GM10248 (cell line): ENCODE measurements around the gene DDX10.
"Not testable (repeated sequence)": the region's sequence is repeated elsewhere in the genome, so short reads cannot be mapped to it uniquely, and the experiment has no call there.

Source experiments
- CTCF ChIA-PET: fragments of 300-600 bp; sonication (Branson Sonifier 250); formaldehyde crosslinking; extraction: SDS; loops from one replicate; lab custom pipeline; 2021; ENCODE audit warnings: antibody characterized with exemption; lab: Yijun Ruan, JAX
- POLR2A ChIA-PET: fragments of 350-650 bp; sonication (Branson Sonifier 250); formaldehyde crosslinking; extraction: SDS; loops from one replicate; lab custom pipeline; 2020; ENCODE audit warnings: antibody characterized with exemption; lab: Yijun Ruan, JAX
- DNase-seq: peaks from one replicate; pipeline ENCODE4 v3.0.0; 2012; ENCODE audit errors: extremely low spot score
- TF ChIP-seq, protein P1 (sequence below): IDR thresholded peaks from 2 replicates; pipeline ENCODE4 v1.5.1; 2012; ENCODE audit warnings: mild to moderate bottlenecking, low read depth; ENCODE audit errors: extremely low read depth, missing control alignments, control extremely low read depth

The DDX10 gene

DNA sequence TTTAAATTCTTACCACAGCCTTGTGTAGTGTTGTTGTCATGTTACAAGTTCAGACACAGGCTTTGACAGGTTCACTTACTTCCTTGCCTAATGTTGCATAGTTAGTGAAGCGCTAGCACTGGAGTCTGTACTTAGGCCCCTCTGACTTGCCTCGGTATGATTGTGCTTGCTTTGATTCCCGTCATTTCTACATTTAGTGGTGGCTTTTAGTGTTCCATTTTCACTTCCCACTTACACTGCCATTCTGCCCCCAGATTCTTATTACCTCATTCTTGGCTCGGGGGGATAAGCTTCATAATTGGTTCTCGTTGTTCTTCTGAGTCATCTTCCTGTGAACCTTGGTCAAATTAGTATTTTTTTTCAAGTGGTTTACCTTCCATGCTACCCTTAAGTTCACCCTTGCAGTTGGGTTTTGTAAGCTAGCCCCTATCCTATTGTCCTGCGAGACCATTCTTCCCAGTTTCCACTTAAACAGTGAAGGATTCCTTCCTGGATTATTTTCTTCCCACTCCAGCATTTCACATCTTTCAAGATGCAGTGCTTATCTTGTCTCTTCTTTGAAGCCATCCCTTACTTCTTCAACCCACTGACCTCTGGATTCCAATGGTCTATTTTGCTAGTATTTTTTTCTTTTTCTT is 68.7 kb downstream of the DDX10 start:
- CTCF ChIA-PET: interaction anchor here (0.6 to 5.7 kb wide), 18 partner anchors 8 to 964 kb away, joined by 3 to 40 read pairs (median 8); partner anchors contain the start of gene DDX10

DNA sequence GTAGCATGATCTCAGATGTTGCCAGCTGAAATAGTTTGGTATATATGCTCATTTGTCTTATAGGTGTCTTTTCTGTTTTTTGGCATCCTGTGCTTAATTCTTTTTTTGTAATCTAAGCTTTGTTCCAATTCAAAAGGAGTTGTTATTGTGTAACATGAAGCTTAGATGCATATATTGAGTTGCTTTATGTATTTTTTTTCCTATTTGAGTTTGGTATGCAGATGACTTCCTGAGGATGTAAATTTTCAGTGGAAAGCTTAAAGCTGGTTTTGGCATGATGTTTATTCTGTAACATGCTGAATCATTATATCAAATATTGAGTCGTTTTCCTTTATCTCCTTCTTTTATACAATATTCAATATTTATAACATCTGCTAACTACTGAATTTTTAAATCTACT is 69.4 kb downstream of the DDX10 start:
- TF ChIP-seq, protein P1, sequence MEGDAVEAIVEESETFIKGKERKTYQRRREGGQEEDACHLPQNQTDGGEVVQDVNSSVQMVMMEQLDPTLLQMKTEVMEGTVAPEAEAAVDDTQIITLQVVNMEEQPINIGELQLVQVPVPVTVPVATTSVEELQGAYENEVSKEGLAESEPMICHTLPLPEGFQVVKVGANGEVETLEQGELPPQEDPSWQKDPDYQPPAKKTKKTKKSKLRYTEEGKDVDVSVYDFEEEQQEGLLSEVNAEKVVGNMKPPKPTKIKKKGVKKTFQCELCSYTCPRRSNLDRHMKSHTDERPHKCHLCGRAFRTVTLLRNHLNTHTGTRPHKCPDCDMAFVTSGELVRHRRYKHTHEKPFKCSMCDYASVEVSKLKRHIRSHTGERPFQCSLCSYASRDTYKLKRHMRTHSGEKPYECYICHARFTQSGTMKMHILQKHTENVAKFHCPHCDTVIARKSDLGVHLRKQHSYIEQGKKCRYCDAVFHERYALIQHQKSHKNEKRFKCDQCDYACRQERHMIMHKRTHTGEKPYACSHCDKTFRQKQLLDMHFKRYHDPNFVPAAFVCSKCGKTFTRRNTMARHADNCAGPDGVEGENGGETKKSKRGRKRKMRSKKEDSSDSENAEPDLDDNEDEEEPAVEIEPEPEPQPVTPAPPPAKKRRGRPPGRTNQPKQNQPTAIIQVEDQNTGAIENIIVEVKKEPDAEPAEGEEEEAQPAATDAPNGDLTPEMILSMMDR: no peak
- CTCF ChIA-PET: interaction anchor here (0.6 to 5.7 kb wide), 17 partner anchors 9 to 963 kb away, joined by 3 to 40 read pairs (median 9); partner anchors contain the start of gene DDX10

More for the DNA sequence above, 68.7 kb downstream of the DDX10 start:
- DNase-seq: peak; percentile 40
- POLR2A ChIA-PET: no interaction called here
- TF ChIP-seq, protein P1: peak; percentile 1

DNA sequence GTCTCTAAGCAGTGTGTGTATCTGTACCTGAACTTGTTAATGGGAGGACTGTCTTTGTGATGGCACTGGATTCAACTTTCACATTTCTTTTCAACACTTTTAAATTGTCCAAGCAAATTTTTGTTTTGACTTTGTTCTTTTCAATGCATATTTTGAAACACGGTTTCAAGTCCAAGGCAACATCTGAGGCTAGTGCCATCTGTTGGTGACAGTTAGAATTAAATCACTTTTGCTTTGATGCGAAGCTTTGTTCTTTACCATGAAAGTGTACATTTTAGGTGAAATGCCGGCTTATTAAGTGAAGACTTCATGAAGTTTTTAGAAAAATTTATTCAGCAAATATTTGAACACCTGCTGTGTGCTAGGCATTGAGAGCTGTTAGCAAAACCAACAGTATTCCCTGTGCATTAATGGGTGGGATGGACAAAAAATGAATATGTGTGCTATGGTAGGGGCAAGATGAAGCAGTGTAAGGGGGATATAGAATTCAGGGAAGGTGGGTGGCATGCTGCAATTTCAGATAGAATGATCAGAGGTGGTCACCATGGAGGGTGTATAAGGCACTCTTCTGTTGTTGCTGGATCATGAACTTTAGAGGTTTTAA is 70.2 kb downstream of the DDX10 start:
- POLR2A ChIA-PET: no interaction called here
- DNase-seq: no peak
- CTCF ChIA-PET: interaction anchor here (1.0 to 5.7 kb wide), 19 partner anchors 9 to 962 kb away, joined by 3 to 40 read pairs (median 8); partner anchors contain the start of gene DDX10

More for the DNA sequence above, 69.4 kb downstream of the DDX10 start:
- DNase-seq: no peak
- POLR2A ChIA-PET: no interaction called here

DNA sequence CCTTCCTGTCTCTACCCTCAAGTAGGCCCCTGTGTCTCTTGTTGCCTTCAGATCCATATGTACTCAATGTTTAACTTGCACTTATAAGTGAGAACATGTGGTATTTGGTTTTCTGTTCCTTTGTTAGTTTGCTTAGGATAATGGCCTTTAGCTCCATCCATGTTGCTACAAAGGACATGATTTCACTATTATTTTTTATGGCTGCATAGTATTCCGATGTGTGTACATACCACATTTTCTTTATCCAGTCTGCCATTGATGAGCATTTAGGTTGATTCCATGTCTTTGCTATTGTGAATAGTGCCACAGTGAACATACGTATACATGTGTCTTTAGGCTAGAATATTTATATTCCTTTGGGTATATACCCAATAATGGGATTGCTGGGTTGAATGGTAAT is 75.3 kb downstream of the DDX10 start:
- CTCF ChIA-PET: interaction anchor here (1.7 kb wide), 1 partner anchor 17 kb away, joined by 3 read pairs; no protein-coding TSS in a partner anchor
- DNase-seq, POLR2A ChIA-PET: not testable (repeated sequence)

More for the DNA sequence above, 70.2 kb downstream of the DDX10 start:
- TF ChIP-seq, protein P1: peak; percentile 55

DNA sequence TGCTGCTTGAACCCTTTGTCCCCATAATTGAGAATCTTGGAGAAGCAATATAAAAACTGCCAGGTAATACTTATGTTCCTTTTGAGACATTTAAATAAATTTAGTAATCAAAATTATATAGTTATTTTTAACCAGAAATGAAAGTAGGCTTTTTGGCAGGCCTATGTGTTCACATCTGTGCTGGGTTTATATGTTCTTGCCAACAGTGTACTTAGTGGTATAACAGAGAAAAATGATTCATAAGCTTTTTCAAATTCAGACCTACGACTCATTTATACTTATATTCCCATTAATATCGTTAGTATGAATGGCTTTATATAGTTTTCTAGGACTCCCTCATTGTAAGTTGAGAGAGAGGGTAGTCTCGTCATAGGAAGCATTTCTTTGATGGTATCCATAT is 79.0 kb downstream of the DDX10 start:
- ChIA-PET CTCF (interaction anchor here (1.4 kb wide), 1 partner anchor 9 kb away, joined by 4 read pairs; no protein-coding TSS in a partner anchor), POLR2A (no interaction called here)
- TF ChIP-seq, protein P1: no peak
- no peak for DNase-seq

DNA sequence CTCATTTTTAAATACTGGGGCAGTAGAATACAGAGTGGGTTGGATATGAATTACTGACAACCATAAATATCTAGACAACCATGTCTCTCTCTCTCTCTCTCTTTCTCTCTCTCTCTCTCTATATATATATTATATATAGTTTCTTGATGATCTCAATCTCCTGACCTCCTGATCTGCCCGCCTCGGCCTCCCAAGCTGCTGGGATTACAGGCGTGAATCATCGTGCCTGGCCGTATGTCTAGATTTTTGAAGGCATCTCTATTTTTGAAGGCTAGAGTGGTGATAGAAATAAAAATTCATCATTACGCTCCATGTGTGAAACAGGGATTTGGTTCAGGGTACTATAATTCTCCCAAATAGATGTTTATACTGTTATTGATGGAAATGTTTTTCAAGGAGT is 84.1 kb downstream of the DDX10 start:
- CTCF ChIA-PET: interaction anchor here (1.0 to 5.0 kb wide), 6 partner anchors 10 to 104 kb away, joined by 3 to 40 read pairs (median 3); no protein-coding TSS in a partner anchor
- no peak for DNase-seq
- TF ChIP-seq, protein P1: no peak
- POLR2A ChIA-PET: no interaction called here

DNA sequence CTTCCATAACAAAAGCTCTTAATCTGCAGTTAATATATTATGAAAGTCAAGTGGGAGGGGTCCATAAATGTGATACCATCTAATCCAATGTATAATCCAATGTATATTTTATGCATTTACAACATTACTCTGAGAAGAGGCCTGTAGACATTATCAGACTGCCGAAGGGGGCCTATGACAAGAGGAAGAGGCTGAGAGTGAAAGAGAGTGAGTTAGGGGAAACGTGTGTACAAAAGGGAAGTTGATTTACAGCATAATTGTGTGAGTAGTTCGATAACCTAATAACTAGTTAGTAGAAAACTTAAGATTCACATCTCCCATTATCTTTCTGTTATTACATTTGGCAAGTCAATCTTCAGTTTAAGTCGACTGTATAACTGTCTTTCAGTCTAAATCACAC is 86.6 kb downstream of the DDX10 start:
- no peak for DNase-seq
- TF ChIP-seq, protein P1: no peak
- ChIA-PET CTCF (interaction anchor here (2.7 kb wide), 1 partner anchor 17 kb away, joined by 14 read pairs; no protein-coding TSS in a partner anchor), POLR2A (no interaction called here)
